Measurements from ENCODE around the gene PDLIM7.

The PDLIM7 gene

DNA sequence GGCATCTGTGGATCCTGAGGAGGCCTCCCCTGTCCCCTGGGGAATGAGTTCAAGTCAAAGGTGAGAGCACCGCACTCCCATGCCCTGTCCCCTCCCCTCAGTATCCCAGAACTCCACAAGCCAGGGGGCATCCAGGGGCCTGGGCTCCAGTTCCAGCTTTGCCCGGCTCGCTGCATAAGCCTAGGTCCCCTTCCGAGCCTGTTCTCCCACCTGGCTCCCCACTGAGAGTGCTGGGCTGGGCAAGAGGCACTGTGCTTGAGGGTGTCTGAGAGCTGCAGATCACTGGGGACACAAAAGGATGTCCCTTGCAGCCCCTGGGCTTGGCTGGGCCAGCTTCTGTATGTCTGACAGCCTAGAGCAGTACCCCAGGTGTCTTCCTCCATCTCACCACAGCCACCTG is 7.7 kb upstream of the PDLIM7 start:
- no peak for DNase-seq

DNA sequence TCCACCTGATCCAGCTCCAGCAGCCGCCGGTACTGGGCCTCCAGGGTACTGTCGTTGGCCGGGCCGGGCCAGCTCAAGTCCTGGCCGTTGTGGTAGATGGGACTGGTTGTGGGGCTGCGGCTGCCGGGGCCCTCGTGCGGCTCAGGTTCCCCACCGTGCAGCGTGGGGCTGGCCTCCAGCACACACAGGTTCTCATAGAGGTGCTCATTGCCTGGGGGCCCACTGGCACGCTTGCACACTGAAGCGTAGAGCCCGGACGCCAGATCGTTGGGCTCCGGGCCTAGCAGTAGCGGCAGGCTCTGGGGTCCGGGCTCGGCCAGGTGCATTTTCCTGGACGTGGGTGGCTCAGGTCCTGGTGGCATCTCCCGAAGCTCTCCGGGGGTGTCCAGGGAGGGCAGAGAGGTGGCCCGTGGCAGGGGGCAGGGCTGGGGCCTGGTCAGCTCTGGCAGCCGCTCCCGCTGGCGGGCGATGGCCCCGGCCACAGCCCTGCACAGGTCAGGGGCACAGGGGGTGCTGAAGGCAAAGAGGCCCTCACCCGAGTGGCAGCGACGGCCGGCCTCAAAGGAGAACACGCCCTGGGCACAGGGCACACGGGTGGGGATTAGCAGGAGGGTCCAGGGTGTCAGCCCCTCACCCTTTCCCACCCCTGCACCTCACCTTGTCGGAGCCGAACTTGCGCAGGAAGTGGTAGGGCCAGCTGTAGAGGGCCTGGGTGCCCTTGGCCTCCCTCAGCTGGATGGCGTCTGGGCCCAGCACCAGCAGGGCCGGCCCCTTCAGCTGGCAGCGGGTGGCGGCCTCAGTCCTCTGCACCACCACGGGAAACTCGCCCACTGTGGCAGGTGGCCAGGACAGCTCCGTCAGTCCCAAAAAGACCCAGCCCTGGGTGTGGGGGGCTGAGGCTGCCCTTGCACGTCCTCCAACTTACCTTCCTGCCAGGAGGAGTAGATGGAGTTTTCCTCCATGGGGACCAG is 7.0 kb upstream of the PDLIM7 start:
- no peak for DNase-seq

DNA sequence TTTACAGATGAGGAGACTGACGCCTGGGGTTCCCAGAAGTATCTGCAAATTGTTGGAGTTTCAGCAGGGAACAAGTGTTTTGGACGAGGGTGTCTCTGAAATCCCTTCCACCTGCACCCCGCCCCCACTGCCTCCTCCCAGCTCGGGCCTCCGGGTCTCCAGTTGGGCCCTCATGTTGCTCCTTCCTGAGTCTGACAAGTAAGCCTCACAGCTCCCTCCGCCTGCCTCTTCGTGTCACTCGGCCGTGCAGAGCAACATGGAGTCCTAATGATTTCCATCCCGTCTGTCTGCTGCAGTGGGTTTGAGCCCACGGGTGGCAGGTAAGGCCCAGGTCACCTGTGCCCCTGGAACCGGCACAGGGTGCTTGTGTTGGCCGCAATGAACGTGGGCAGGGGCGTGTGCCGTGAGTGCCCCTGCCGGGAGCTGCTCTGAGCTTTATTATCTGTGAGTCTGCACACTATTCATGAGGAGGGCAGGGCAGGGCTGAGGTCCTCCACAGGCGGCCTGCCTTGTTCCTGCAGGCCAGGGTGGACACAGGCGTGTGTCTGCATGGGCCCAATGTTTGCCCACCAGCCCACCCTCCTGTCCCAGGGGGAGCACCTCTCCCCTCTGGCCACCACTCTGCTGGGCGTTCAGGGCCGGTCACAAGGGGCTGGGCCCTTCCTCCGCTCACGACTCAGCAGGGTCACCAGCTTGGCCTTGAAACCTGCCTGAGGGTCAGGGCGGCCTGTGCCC is 6.1 kb upstream of the PDLIM7 start:
- DNase-seq: no peak

DNA sequence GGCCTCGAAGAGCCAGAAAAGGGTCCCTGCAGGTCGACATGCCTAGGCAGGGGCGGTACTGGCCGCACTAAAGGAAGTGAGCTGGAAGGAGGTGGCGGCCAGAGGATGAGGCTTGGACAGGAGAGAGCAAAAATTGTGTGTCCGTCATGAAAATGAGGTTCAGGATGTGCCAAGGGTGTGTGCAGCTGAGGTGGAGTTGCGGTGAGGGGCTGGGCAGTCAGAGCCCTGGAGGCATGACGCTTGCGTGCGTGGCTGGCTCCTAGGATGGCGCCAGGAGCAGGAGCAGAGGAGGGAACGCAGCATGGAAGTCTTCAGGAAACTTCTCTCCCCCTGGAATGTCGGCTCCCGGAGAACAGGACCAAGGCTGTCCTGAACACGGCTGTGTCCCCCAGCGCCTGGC is 5.5 kb upstream of the PDLIM7 start:
- no peak for DNase-seq

DNA sequence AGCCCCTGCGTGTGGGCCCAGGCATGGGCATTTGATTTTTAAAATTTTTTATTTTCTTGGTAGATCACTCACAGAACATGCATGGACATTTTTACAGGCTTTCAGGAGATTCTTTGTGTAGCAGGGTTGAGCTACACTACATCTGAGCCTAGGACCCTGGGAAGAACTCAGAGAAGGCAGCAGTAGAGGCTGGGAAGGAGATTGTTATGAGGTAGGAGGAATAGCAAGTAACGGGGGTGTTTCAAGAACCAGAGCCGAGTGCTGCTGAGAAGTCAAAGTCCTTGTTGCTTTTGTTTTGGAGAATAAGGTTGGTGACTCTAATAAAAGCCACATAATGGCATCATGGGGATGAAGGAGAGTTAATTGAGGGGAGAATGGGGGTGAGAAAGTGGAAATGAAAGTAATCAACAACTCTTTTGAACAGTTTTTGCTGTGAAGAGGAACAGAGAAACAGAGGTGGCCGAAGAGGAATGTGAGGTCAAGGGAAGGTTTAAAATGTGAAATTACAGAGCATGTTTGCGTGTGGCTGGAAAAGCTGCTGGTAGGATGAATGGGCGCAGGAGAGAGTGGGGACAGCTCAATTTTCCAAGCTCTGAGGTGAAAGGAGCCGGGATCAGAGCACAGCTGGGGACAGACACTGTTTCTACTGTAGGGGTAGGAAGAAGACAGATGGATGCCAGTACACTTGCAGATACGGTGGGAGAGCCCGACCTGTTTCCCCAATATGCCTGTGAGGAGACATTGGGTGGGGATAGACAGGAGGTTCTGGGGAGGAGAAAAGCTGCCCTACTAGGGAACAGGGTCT is 4.7 kb upstream of the PDLIM7 start:
- DNase-seq: peak; percentile 90

DNA sequence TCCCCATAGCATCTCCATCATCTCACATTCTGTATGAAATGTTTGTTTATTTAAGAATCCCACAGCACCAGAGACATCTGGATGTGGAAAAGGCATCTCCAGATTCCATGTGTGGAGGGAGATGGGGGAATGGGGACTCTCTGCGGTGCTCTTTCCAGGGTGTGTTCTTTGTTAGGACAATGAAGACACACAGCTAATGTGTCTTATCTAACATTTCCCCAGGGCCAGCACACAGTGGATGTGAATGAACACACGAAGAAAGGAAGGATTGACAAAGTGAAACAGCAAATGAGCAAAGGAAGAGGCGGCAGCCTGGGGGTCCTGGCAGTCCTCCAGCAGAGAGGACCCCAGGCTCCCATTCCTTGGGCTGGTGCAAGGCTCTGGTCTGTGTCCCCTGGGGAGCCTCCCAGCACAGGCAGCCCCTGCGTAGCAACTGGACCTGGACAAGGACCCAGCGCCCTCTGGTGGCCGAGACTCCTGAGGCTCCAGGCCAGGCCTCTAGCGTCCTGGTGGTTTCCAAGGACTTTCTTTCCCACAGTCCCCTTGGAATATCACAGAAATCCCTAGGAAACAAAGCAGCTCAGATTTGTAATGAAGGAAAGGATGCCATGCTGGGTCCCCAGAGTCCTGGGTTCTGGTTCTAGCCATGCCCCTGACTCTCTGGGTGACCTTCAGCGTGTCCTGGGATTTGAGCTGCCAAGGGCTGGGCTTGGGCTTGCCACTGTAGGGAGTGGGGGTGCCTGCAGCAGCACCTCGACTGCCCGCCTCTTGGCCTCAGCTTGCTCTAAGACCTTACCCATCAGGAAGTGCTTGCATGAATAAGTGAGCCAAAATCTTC is 3.5 kb upstream of the PDLIM7 start:
- peak; percentile 74 for DNase-seq

DNA sequence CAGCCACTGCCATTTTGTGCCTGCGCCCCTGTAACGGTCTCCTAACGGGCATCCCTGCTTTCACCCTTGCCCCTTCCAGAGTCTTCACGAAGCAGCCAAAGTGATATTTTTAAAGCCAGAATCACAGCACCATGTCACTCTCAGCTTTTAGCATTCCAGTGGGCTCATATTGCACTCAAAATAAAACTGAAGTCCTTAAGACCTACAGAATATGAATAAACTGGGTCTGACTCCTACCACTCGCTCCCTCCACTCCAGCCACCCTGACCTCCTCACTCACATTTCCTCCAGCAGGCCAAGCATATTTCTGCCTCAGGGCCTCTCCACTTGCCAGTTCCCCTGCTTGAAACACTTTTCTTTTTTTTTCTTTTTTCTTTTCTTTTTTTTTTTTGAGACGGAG is 2.4 kb upstream of the PDLIM7 start:
- no peak for DNase-seq

DNA sequence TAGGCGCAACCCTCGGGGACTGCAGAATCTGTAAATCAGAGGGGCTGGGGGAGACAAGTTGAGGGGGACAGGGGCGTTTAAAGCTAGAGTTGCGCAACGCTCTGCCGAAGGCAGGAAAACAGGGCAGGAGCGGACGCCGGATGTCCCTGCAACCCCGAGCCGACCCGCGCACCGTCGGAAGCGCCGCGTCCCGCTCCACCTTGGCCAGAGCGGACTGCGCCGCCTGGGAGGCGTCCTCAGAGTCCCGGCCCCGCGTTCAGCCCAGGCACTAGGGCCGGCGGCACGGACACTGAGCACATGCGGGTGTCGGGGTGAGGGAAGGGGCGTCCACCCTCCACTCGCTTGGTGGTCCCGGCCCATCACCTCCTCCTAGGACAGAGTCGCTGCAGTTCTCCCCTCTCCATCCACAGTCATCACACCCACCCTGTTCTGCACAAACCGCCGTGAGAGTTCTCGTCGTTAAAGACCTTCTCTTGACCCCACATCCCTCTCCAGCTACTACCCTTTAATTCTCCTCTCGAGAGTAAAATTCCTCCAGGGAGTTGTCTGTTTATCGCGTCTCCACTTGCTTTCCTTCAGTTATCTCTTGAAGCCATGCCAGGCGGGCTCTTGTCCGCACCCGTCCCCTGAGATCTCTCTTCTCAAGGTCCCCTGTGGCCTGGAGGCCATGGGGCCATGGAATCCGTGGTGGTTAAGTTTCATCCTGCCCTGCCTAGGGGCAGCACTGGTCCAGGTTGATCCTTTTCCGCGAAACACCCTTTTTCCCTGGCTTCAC is 796 bp upstream of the PDLIM7 start:
- no peak for DNase-seq

DNA sequence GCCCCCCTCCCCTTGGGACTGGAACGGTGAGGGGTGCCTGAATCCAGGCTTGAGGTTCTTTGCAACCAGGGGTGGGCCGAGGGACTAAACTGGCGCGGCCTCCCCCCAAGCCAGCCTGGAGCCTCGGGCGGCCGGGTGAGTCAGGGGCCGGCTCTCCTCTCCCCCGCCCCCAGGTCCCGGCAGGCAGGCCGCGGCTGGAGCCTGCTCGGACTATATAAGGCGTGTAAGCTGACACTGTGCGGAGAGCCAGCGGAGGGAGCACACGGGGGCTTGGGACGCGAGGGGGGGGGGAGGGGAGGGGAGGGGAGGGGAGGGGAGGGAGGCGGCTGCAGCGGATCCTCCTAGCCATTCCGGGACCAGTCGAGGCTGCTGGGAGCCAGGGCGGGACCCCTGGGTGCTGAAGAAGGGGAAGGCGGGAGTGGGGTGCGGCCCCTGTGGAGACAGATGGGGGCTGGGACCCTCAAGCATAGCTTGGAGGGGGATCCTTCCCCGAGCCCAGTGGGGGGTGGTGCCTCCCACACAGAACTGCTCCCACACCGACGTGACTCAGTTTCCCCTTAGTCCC is 595 bp downstream of the PDLIM7 start:
- DNase-seq: peak; percentile 32

DNA sequence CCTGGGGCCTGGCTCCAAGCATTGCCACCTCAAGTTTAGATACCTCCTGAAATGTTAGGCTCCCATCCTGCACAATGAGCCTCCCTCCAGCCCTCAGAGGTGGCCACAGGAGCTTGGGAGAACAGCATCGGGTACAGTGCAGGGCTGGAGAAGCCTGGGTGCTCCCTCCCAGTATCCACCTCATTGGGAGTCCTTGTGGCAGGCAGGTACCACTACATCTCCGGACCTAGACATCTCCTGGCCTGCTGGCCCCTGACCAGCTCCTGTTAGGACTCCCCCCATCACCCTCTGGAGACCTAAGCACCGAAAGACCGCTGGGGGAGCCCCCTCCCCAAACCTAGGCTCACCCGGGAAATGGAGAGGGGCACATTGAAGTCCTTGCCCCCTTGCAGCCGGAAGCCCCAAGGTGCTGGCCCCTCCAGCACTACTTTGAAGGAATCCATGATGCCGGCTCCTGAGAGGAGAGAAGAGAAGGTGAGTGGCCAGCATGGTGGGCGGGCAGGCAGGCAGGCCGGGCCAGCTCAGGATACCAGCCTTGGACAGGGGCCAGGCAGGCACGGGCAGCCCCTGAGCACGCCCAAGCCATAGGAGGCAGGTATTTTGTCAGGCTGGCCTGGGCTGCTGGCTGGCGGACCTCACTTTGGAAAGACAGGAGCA is 1.2 kb downstream of the PDLIM7 start:
- no peak for DNase-seq

DNA sequence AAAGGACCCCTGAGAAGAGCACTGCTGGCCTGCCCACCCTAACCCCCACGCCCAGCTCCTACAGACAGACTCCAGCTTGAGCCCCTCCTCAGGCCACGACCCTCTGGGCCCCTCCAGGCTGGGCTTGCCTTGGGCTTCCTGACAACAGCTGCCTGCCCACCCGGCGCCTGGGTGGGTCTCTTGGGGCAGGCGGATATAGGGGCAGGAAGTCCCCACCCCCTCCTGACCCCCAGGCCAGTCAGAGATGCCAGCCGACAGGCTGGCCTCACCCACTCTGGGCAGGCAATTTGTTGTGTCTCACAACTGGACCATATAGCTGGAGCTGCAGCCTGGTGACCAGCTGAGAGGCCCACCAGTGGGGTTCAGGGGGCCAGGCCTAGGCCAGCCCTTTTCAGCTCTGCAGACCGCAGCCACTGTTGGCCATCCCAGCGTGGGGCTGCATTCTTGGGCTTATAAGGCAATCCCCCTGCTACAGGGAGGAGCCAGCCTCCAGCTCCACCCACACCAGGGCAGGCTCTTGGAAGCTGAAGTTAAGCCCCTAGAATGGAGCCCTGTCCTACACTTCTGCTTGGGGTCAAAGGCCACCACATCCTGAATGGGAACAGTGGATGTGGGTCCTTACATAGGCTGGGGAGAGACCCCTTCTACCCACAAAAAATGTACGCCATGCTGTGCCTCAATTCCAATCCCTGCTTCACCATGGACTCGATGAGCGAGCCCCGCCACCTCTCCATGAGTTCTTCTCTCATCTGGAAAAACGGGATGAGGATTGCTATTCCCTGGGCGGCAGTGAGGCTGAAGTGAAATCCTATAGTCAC is 2.0 kb downstream of the PDLIM7 start:
- DNase-seq: peak; percentile 61

DNA sequence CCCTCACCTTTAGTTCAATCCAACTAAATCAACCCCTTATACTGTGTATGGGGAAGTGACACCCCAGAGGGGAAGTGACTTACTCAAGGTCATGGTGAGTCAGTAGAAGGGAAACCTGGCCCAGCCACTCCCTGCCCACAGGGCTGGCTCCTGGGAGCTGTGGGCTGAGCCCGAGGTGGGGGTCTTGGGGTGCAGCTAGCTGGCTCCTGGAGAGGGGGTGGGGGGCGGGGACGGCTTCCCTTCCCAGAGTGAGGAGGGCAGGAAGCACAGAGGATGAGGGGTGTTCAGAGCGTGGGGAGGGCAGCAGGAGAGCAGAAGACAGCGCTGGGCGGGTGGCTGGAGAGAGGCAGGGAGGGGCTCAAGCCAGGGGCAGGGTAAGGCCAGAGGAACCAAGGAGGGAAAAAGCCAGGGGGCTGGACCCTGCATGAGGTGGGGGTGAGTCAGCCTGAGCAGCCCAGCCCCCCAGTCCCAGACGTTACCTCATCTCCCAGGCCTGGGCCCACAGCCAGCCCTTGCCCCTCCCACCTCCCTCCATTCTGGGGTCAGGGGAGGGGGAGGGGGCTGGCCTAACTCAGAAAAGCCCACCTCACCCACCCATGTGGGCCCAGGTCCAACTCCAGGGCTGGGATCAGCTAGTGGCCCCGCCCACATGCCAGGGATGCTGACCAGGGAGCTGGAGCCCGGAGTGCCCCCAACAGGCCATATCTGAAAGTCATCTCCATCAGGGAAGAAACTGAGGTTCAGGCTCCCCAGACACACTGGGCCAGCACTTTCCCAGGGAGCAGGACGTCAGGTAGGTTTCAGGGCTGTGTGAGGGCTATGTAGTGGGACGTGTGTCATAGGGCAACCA is 2.8 kb downstream of the PDLIM7 start:
- DNase-seq: peak; percentile 91

DNA sequence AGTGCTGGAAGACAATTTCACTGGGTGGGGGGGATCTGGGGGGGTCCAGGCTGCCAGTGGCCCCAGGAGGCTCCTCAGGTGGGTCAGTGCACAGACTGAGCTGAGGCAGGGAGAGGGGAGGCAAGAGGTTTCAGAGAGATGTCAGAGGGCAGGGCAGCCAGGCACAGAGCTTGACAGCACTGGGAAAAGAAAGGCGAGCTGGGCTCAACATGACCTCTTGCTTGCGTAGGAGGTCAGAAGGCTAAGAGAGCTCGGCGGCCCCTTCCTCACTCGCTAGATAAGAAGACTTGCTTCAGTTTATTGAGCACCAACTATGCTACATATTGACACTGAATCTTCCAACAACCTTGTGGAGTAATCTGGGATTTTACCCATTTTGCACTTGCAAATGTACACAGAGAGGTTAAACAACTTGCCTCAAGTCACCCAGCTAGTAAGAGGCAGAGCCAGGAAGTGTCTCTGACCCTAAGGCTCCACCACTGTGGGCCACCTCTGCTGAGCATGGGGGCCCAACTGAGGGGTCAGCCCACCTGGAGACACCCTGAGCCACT is 3.5 kb downstream of the PDLIM7 start:
- DNase-seq: no peak

DNA sequence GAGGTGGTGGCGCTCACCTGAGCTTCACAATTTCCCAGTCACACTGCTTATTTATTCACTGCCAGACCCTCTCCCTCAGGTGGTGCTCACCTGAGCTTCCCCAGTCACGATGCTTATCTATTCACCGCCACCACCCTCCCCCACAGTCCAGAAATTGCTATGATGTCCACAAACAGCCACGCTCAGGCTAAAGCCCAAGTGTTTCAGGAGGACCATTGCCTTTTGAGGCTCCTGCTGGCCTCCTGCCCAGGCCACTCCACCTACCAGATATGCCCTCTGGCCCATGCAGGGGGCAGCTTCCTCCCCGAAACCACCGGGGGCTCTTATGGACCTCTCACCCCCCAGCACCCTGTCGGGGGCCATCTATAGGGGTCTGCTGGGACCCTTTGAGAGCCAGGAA is 4.6 kb downstream of the PDLIM7 start:
- DNase-seq: no peak

DNA sequence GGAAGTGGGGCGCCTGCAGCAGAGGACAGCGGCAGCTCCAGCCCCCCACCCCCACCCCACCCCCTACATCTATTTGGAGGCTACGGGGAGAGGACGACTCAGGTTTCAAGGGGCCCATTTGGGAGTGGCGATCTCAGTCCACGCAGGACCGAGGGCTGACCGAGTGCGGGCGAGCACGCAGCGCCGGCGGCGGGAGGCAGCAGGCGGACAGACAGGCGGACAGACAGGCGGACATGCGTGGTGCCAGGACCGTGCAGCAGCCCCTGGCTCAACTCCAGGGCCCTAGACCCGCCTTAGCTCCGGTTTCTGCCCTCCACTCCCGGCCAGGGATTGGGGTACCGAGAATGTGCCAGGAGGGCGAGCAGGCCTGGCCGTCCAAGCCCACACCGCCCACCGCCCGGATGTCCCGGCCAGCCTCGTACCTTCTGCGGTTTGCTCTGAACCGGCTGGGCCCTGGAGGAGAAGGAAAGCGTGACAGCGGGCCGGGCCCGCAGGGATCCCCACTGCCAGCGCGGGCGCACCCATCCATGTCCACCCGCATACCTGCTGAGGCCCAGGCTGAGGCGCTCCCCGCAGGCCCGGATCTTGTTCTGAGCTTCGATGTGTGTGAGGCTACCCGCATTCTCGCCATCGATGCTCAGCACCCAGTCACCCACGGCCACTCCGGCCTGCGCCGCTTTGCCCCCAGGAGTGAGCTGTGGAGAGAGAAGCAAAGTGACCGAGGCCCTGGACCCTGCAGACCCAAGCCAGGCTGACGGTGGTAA is 5.2 kb downstream of the PDLIM7 start:
- DNase-seq: no peak

DNA sequence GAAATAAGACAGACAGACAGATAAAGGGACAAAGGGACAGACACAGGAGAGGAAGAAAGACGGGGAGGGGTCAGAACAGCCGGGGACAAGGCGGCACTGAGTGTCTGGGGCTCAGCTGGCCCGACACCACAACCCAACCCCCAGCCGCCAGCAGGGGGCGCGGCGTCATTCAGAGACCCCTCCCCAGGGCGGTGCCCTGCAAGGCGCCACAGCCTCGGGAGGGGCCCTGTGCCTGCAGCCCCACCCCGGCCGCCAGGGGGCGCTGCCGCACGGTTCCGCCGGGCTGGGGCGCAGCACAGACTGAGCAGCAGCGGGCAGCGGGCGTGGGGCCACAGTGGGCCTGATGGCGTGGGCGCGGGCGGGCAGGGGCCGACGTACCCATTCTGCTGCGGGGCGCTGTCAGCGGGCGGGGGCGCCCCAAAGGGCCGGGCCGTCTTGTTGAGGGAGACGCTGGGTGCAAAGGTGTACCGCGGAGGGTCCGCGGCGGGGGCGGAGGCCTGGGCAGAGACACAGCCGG is 5.9 kb downstream of the PDLIM7 start:
- DNase-seq: no peak

DNA sequence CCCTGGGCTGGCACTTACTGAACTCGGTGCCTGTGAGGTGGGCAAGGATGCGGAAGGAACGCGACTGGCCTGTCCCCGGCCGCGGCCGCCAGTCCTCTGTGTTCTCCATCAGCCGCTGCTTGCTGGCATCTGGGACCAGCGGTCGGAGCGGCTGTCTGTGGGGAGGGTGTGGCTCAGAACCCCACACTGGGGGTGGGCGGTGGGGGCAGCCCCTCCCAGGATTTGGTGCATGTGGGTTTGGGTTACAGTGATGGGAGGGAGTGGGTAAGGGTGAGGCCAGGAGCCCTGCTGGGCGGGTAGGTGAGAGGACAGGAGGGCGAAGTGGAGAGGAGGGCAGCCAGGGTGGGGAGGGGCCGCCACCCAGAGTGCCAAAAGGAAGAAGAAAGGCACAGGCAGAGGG is 6.4 kb downstream of the PDLIM7 start:
- no peak for DNase-seq

All from MV-4-11 (cell line).